HFFc6 (cell line): ENCODE data around the gene MSI1. TPM values are rescaled to one million over a fixed set of nuclear protein-coding genes. Genes with fewer than 3 reads are reported as not detected.

Experiments
- DNase-seq: peaks from one replicate; pipeline ENCODE4 v3.0.0-alpha.2; 2018
- H3K27ac Mint-ChIP-seq: 2 replicates; pipeline ENCODE4 v1.8.0; 2020; ENCODE audit warnings: mild to moderate bottlenecking, mixed read lengths
- H3K27me3 Mint-ChIP-seq: 2 replicates; pipeline ENCODE4 v1.8.0; 2021; ENCODE audit warnings: mild to moderate bottlenecking, moderate library complexity, mixed read lengths; ENCODE audit not compliant: insufficient read depth
- H3K36me3 Mint-ChIP-seq: 2 replicates; pipeline ENCODE4 v1.8.0; 2021; ENCODE audit warnings: low read depth, mixed read lengths
- H3K4me1 Mint-ChIP-seq: 2 replicates; pipeline ENCODE4 v1.8.0; 2020; ENCODE audit warnings: low read depth, mixed read lengths
- H3K4me3 Mint-ChIP-seq: 2 replicates; pipeline ENCODE4 v1.8.0; 2020; ENCODE audit warnings: mild to moderate bottlenecking, moderate library complexity, mixed read lengths
- H3K9me3 Mint-ChIP-seq: 2 replicates; pipeline ENCODE4 v1.8.0; 2020; ENCODE audit warnings: mild to moderate bottlenecking, mixed read lengths
- CTCF ChIP-seq: fragments of 200-600 bp; sonication (generic); IDR thresholded peaks from 2 replicates; pipeline ENCODE4 v1.5.0; 2021; ENCODE audit warnings: antibody characterized with exemption, mild to moderate bottlenecking
- total RNA-seq, 6 experiments: library from RNA; stranded (reverse); fragmentation: NEBNext Ultra II Directional; extraction: Animal tissue kit (Norgen Biotek cat#: 25700); gene quantifications; 2 replicates in 1 of 6; 3 replicates in 5 of 6; pipeline ENCODE4 v1.2.3, GENCODE V29; 2021

Gene MSI1
- total RNA-seq, 6 experiments from 2014 or later, result not detected

GRCh38 chr12:120332523-120332922 lies 36.4 kb downstream of the MSI1 start:
- Mint-ChIP-seq H3K4me3 (no peak overlapping the region), H3K9me3 (peaks cover 13% of the 10 kb centered on the region), H3K4me1 (no peaks in the 10 kb centered on the region), H3K27ac (no peak overlapping the region), H3K27me3 (peaks cover 26% of the 10 kb centered on the region), H3K36me3 (peaks cover 2% of the 10 kb centered on the region)
- DNase-seq, result no peak
- no peak for TF ChIP-seq CTCF

GRCh38 chr12:120332041-120332440 lies 36.9 kb downstream of the MSI1 start:
- no peak for TF ChIP-seq CTCF
- no peak for DNase-seq
- Mint-ChIP-seq H3K27me3 (peaks cover 26% of the 10 kb centered on the region), H3K27ac (no peak overlapping the region), H3K4me1 (no peaks in the 10 kb centered on the region), H3K4me3 (no peak overlapping the region), H3K9me3 (peaks cover 9% of the 10 kb centered on the region; the same call in 1 of the 2 replicates), H3K36me3 (no peaks in the 10 kb centered on the region)

GRCh38 chr12:120331390-120331789 lies 37.6 kb downstream of the MSI1 start:
- DNase-seq, result no peak
- Mint-ChIP-seq H3K4me3 (no peak overlapping the region), H3K4me1 (no peaks in the 10 kb centered on the region), H3K9me3 (peaks cover 5% of the 10 kb centered on the region; the same call in 1 of the 2 replicates), H3K27me3 (peaks cover 28% of the 10 kb centered on the region), H3K27ac (no peak overlapping the region), H3K36me3 (no peaks in the 10 kb centered on the region)
- TF ChIP-seq CTCF, result no peak

GRCh38 chr12:120328228-120328627 lies 40.7 kb downstream of the MSI1 start:
- H3K4me1 Mint-ChIP-seq, result 0 out of 2 replicates have a peak, but pooled peaks cover 5% of the 10 kb centered on the region
- no peak overlapping the region for H3K27ac Mint-ChIP-seq
- DNase-seq, result no peak
- H3K36me3 Mint-ChIP-seq, result no peaks in the 10 kb centered on the region
- TF ChIP-seq CTCF, result no peak
- H3K27me3 Mint-ChIP-seq, result peaks cover 29% of the 10 kb centered on the region
- H3K4me3 Mint-ChIP-seq, result no peak overlapping the region
- H3K9me3 Mint-ChIP-seq, result no peaks in the 10 kb centered on the region

GRCh38 chr12:120327593-120327992 lies 41.4 kb downstream of the MSI1 start, which contains the start of gene PLA2G1B:
TSS of gene PLA2G1B (minus strand) at chr12:120327779. CDS start at chr12:120327753, 26 bp downstream.
- DNase-seq, result no peak
- peaks cover 27% of the 10 kb centered on the region for H3K27me3 Mint-ChIP-seq
- H3K27ac Mint-ChIP-seq, result no peak within 1 kb of the TSS
- H3K9me3 Mint-ChIP-seq, result no peaks in the 10 kb centered on the region
- H3K4me1 Mint-ChIP-seq, result 0 out of 2 replicates have a peak, but pooled peaks cover 5% of the 10 kb centered on the region
- no peak within 1 kb of the TSS for H3K4me3 Mint-ChIP-seq
- TF ChIP-seq CTCF, result no peak
- no peaks in the 10 kb centered on the region for H3K36me3 Mint-ChIP-seq
